Ovary (tissue), 3 donors: ENCODE data around the gene MT3.

Source experiments
- EP300 ChIP-seq: sonication (generic); formaldehyde crosslinking; IDR thresholded peaks from one replicate; pipeline ENCODE4 v1.6.1; 2017; ENCODE audit warnings: antibody characterized with exemption
- POLR2A ChIP-seq: fragments of 450-650 bp; IDR thresholded peaks from one replicate; pipeline ENCODE4 v1.6.1; 2017; ENCODE audit warnings: antibody characterized with exemption, mild to moderate bottlenecking, moderate library complexity
- TF ChIP-seq, protein P1 (sequence below), 3 donors: fragments of 450-650 bp in 2 of 3; fragments of 200-600 bp in 1 of 3; IDR thresholded peaks; one replicate each; pipeline versions ENCODE4 v1.5.1 to v1.8.0; 2016 to 2022; ENCODE audit warnings: antibody characterized with exemption in 3 of 3, mild to moderate bottlenecking in 1 of 3
- donor health status: DM: no; HTN: no; CAD: no.

DNA sequence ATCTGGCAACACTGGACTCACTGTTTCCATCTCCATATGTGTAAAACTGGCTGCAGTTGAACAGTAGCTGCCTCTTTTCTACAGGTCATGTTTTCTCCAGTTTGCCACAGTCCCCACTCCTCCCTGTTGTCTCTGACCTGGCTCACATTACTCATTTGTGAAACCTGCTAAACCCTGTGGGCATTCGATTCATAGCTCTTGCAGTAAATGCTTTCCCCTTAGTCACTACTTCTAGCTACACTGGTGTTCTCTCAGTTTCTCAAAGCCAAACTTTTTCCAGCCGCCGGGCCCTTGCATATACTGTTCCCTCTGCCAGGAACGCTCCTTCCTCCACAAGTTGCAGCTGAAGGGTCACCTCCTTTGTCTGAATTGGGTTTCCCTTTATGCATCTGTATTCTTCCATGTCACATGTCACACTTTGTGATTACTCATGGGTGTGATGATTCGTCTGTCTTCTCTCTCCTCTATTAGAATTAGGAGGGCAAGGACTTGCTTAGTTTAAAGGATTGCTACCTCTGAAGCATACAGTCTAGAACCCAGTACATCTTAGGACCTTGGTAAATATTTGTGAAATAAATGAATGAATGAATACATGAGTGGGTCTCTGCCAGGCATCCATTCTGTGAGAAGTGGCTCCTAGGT, 39.5 kb upstream of the MT3 start:
- TF ChIP-seq, protein P1, sequence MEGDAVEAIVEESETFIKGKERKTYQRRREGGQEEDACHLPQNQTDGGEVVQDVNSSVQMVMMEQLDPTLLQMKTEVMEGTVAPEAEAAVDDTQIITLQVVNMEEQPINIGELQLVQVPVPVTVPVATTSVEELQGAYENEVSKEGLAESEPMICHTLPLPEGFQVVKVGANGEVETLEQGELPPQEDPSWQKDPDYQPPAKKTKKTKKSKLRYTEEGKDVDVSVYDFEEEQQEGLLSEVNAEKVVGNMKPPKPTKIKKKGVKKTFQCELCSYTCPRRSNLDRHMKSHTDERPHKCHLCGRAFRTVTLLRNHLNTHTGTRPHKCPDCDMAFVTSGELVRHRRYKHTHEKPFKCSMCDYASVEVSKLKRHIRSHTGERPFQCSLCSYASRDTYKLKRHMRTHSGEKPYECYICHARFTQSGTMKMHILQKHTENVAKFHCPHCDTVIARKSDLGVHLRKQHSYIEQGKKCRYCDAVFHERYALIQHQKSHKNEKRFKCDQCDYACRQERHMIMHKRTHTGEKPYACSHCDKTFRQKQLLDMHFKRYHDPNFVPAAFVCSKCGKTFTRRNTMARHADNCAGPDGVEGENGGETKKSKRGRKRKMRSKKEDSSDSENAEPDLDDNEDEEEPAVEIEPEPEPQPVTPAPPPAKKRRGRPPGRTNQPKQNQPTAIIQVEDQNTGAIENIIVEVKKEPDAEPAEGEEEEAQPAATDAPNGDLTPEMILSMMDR (IDR thresholded peaks at IDR 0.05) = no peak
- TF ChIP-seq POLR2A = no peak
- TF ChIP-seq EP300 = no peak
